Transverse colon (tissue), 4 donors: ENCODE measurements around the gene GID8. TPM values are rescaled to one million over a fixed set of nuclear protein-coding genes. Genes with fewer than 3 reads are reported as not detected.

ENCODE experiments used
- DNase-seq: peaks from one replicate; pipeline ENCODE4 v3.0.0-alpha.2; 2019
- H3K27ac ChIP-seq, 4 donors: fragments of 200-600 bp; sonication (generic); 2 replicates each; pipeline ENCODE4 v1.5.1; 2016 to 2018; ENCODE audit warnings: inconsistent platforms in 4 of 4
- H3K27me3 ChIP-seq: fragments of 200-600 bp; sonication (generic); 2 replicates; pipeline ENCODE4 v1.5.1; 2017; ENCODE audit warnings: inconsistent platforms
- H3K36me3 ChIP-seq, 4 donors: fragments of 200-600 bp; sonication (generic); 2 replicates each; pipeline ENCODE4 v1.5.1; 2017 to 2019; ENCODE audit warnings: inconsistent platforms in 4 of 4
- H3K4me1 ChIP-seq, 4 donors: fragments of 200-600 bp; sonication (generic); 2 replicates each; pipeline ENCODE4 v1.5.1; 2017 to 2020; ENCODE audit warnings: inconsistent platforms in 4 of 4
- H3K4me3 ChIP-seq, 4 donors: fragments of 200-600 bp; sonication (generic); 1 replicate in 1 of 4; 2 replicates in 3 of 4; pipeline versions ENCODE4 v1.5.1 to v1.6.1; 2017 to 2019; ENCODE audit warnings: inconsistent platforms in 4 of 4
- H3K9me3 ChIP-seq, 2 donors: fragments of 200-600 bp; sonication (generic); 2 replicates each; pipeline ENCODE4 v1.5.1; 2017 to 2019; ENCODE audit warnings: inconsistent platforms in 2 of 2
- CTCF ChIP-seq, 5 experiments: fragments of 200-600 bp in 3 of 5; fragments of 450-650 bp in 2 of 5; sonication (generic) in 3 of 5; IDR thresholded peaks; 1 replicate in 2 of 5; 2 replicates in 3 of 5; pipeline ENCODE4 v1.5.1; 2016 to 2017; ENCODE audit warnings: antibody characterized with exemption in 5 of 5, inconsistent platforms in 3 of 5, mild to moderate bottlenecking in 2 of 5, moderate library complexity in 1 of 5
- EP300 ChIP-seq: sonication (generic); formaldehyde crosslinking; IDR thresholded peaks from one replicate; pipeline ENCODE4 v1.6.1; 2017; ENCODE audit warnings: antibody characterized with exemption, low read depth
- POLR2A ChIP-seq: fragments of 450-650 bp; IDR thresholded peaks from one replicate; pipeline ENCODE4 v1.6.1; 2016; ENCODE audit warnings: antibody characterized with exemption, mild to moderate bottlenecking, moderate library complexity
- POLR2AphosphoS5 ChIP-seq, 3 donors: sonication (generic); formaldehyde crosslinking; IDR thresholded peaks; one replicate each; pipeline ENCODE4 v1.6.1; 2016; ENCODE audit warnings: antibody characterized with exemption in 3 of 3
- WGBS, 2 donors: methylation state at CpG; one replicate each; pipeline ENCODE4 v1.1.5; 2018; ENCODE audit warnings: low coverage in 1 of 2; 5-methylcytosine and 5-hydroxymethylcytosine counted together
- in situ Hi-C, 4 donors: fragments of 200-750 bp; cut with MboI; loops; one replicate each; pipeline versions ENCODE4 v1.15.0 to v1.15.1; 2017; ENCODE audit warnings: low sequenced_read_pairs in 3 of 4, low pct_ligation_motif_present in 1 of 4, low pct_unique_long_range_greater_than_20kb in 1 of 4
- intact Hi-C: fragments of 100-400 bp; cut with DNase I; formaldehyde crosslinking; loops from one replicate; pipeline ENCODE4 v1.15.1; 2023; ENCODE audit warnings: low total_unique reads
- total RNA-seq, 4 donors: library from RNA; depleted of rRNA; stranded (reverse); fragments of >200 nt; gene quantifications; one replicate each; pipeline ENCODE4 v1.1.0, GENCODE V29; 2016

GID8 gene
- total RNA-seq, 4 donors from 2014 or later: 29.5 to 34.1 (median 31.7) TPM

GRCh38 chr20:62924442-62925075 is 13.4 kb upstream of the GID8 start:
- intact Hi-C loops (no loop called here), in situ Hi-C loops (no loop called here)
- Histone ChIP-seq H3K4me3 (peak overlapping the region in 3 of 4 donors; percentile 85 to 98 (median 98)), H3K27ac (peak overlapping the region; percentile 94 to 99 (median 98)), H3K27me3 (no peaks in the 10 kb centered on the region), H3K36me3 (no peaks in the 10 kb centered on the region), H3K9me3 (no peaks in the 10 kb centered on the region), H3K4me1 (peaks cover 64 to 84% (median 80%) of the 10 kb centered on the region in 4 donors)
- 24 to 26% methylated on average over 10 to 12 of the region's 12 CpGs for WGBS, 2 donors
- TF ChIP-seq POLR2AphosphoS5 (IDR thresholded peaks at IDR 0.05) (no peak), CTCF (IDR thresholded peaks at IDR 0.05) (no peak), EP300 (no peak), POLR2A (no peak)
- peak; percentile 40 for DNase-seq

- intact Hi-C loops (no loop called here), in situ Hi-C loops (no loop called here)
- no peaks in the 10 kb centered on the region for H3K27me3 ChIP-seq
- no peak for DNase-seq
- peak overlapping the region; percentile 94 to 99 (median 98) for H3K27ac ChIP-seq
- no peaks in the 10 kb centered on the region for H3K9me3 ChIP-seq
- 0% methylated on average over 4 of the region's 4 CpGs; no CpG with 5 or more reads in 1 of the 2 donors for WGBS, 2 donors
- H3K4me3 ChIP-seq: peak overlapping the region; percentile 51 to 98 (median 92)
- TF ChIP-seq CTCF (IDR thresholded peaks at IDR 0.05) (no peak), POLR2A (peak; percentile 1)
- peaks cover 60 to 84% (median 79%) of the 10 kb centered on the region in 4 donors for H3K4me1 ChIP-seq
- no peaks in the 10 kb centered on the region for H3K36me3 ChIP-seq
Observed at GRCh38 chr20:62925076-62925419, 12.9 kb upstream of the GID8 start.

- in situ Hi-C loops (no loop called here), intact Hi-C loops (no loop called here)
- H3K36me3 ChIP-seq: no peaks in the 10 kb centered on the region
- H3K4me3 ChIP-seq: peak overlapping the region; percentile 51 to 98 (median 92)
- peaks cover 54 to 80% (median 75%) of the 10 kb centered on the region in 4 donors for H3K4me1 ChIP-seq
- peak; percentile 54 for DNase-seq
- no peaks in the 10 kb centered on the region for H3K9me3 ChIP-seq
- 0 to 1% methylated on average over 8 to 45 of the region's 63 CpGs for WGBS, 2 donors
- no peak for TF ChIP-seq CTCF (IDR thresholded peaks at IDR 0.05)
- TF ChIP-seq POLR2A: peak; percentile 1
- no peak for TF ChIP-seq EP300
- peak overlapping the region; percentile 94 to 99 (median 98) for H3K27ac ChIP-seq
- no peaks in the 10 kb centered on the region for H3K27me3 ChIP-seq
Observed at GRCh38 chr20:62925420-62926228, 12.3 kb upstream of the GID8 start.

- TF ChIP-seq POLR2A (peak; percentile 75), EP300 (no peak), CTCF (IDR thresholded peaks at IDR 0.05) (peak; percentile 34 to 76 (median 65)), POLR2AphosphoS5 (IDR thresholded peaks at IDR 0.05) (peak; percentile 27 to 89 (median 84))
- intact Hi-C loops: no loop called here
Observed at GRCh38 chr20:62926229-62927127, 11.5 kb upstream of the GID8 start, which contains the start of gene DIDO1. Gene DIDO1 (minus strand): TSS chr20:62926505.

More at GRCh38 chr20:62926229-62927127, 11.5 kb upstream of the GID8 start, which contains the start of gene DIDO1:
- peak; percentile 94 for DNase-seq
- WGBS, 2 donors: 2% methylated on average over 46 of the region's 92 CpGs; no CpG with 5 or more reads in 1 of the 2 donors
- Histone ChIP-seq H3K27me3 (no peaks in the 10 kb centered on the region), H3K4me1 (peaks cover 49 to 72% (median 66%) of the 10 kb centered on the region in 4 donors), H3K36me3 (no peaks in the 10 kb centered on the region), H3K9me3 (no peaks in the 10 kb centered on the region), H3K27ac (peak within 1 kb of the TSS; percentile 94 to 99 (median 98)), H3K4me3 (peak within 1 kb of the TSS; percentile 52 to 98 (median 92))
- in situ Hi-C loops: no loop called here
